Gastrocnemius medialis (tissue), 4 donors: Measurements from ENCODE around the gene FOXJ1. TPM values are rescaled to one million over a fixed set of nuclear protein-coding genes. Genes with fewer than 3 reads are reported as not detected.

ENCODE experiments used
- ATAC-seq, 2 donors: fragments of 150-250 bp; one replicate each; pipeline ENCODE4 v1.9.1; 2016
- DNase-seq, 2 donors: peaks; one replicate each; pipeline ENCODE4 v3.0.0-alpha.2; 2019
- H3K27ac ChIP-seq, 4 donors: fragments of 200-600 bp; sonication (generic); 1 replicate in 1 of 4; 2 replicates in 3 of 4; pipeline ENCODE4 v1.5.1; 2016 to 2018; ENCODE audit warnings: mild to moderate bottlenecking in 2 of 4, moderate library complexity in 1 of 4
- H3K27me3 ChIP-seq, 3 donors: fragments of 200-600 bp; sonication (generic) in 2 of 3; 1 replicate in 1 of 3; 2 replicates in 2 of 3; pipeline versions ENCODE4 v1.5.1 to v1.6.0; 2016 to 2019; ENCODE audit warnings: mild to moderate bottlenecking in 1 of 3, moderate library complexity in 1 of 3
- H3K36me3 ChIP-seq, 2 donors: fragments of 200-600 bp; sonication (generic) in 1 of 2; one replicate each; pipeline ENCODE4 v1.5.1; 2017 to 2018
- H3K4me1 ChIP-seq, 2 donors: fragments of 200-600 bp; sonication (generic) in 1 of 2; one replicate each; pipeline ENCODE4 v1.5.1; 2016 to 2017; ENCODE audit warnings: mild to moderate bottlenecking in 2 of 2
- H3K4me3 ChIP-seq, 4 donors: fragments of 200-600 bp; sonication (generic) in 3 of 4; 1 replicate in 1 of 4; 2 replicates in 3 of 4; pipeline ENCODE4 v1.5.1; 2016 to 2019; ENCODE audit warnings: mild to moderate bottlenecking in 2 of 4
- H3K9me3 ChIP-seq, 3 donors: fragments of 200-600 bp; sonication (generic) in 2 of 3; 1 replicate in 1 of 3; 2 replicates in 2 of 3; pipeline ENCODE4 v1.5.1; 2016 to 2019
- CTCF ChIP-seq, 5 experiments: fragments of 450-650 bp in 3 of 5; fragments of 200-600 bp in 2 of 5; sonication (generic) in 2 of 5; IDR thresholded peaks in 4 of 5; conservative IDR thresholded peaks in 1 of 5; 1 replicate in 4 of 5; 2 replicates in 1 of 5; pipeline ENCODE4 v1.5.1; 2016 to 2019; ENCODE audit warnings: antibody characterized with exemption in 5 of 5, mild to moderate bottlenecking in 3 of 5, moderate library complexity in 3 of 5
- POLR2A ChIP-seq, 2 donors: fragments of 450-650 bp; IDR thresholded peaks; one replicate each; pipeline ENCODE4 v1.6.1; 2017; ENCODE audit warnings: antibody characterized with exemption in 2 of 2, mild to moderate bottlenecking in 2 of 2, moderate library complexity in 2 of 2
- in situ Hi-C, 4 donors: fragments of 200-750 bp; cut with MboI; loops; one replicate each; pipeline versions ENCODE4 v1.15.0 to v1.8.0; 2017; ENCODE audit warnings: low sequenced_read_pairs in 4 of 4
- intact Hi-C: fragments of 100-400 bp; cut with DNase I; formaldehyde crosslinking; loops from one replicate; pipeline ENCODE4 v1.15.1; 2023; ENCODE audit warnings: low total_unique reads
- total RNA-seq, 4 donors: library from RNA; depleted of rRNA; stranded (reverse); fragments of >200 nt; gene quantifications; one replicate each; pipeline versions ENCODE4 v1.1.0 to v1.2.3, GENCODE V29; 2016

FOXJ1 gene
- total RNA-seq, 4 donors from 2014 or later = 0.16 to 0.62 TPM; not detected in 2

GRCh38 chr17:76153202-76153601 lies 12.2 kb upstream of the FOXJ1 start:
- intact Hi-C loops = no loop called here
- TF ChIP-seq CTCF (IDR thresholded peaks at IDR 0.05 in 4 of 5, conservative IDR thresholded peaks at IDR 0.05 in 1 of 5) (no peak), POLR2A (IDR thresholded peaks at IDR 0.05) (no peak)
- H3K4me3 ChIP-seq = no peak overlapping the region
- ATAC-seq = no peak
- no peaks in the 10 kb centered on the region for H3K27me3 ChIP-seq
- DNase-seq = no peak
- no peaks in the 10 kb centered on the region for H3K9me3 ChIP-seq
- no peak overlapping the region for H3K27ac ChIP-seq
- peaks cover 0 to 27% of the 10 kb centered on the region in 2 donors for H3K36me3 ChIP-seq
- no peaks in the 10 kb centered on the region for H3K4me1 ChIP-seq
- in situ Hi-C loops = no loop called here

- Histone ChIP-seq H3K36me3 (peaks cover 0 to 20% of the 10 kb centered on the region in 2 donors), H3K27me3 (no peaks in the 10 kb centered on the region), H3K9me3 (no peaks in the 10 kb centered on the region), H3K4me1 (no peaks in the 10 kb centered on the region), H3K27ac (no peak overlapping the region), H3K4me3 (no peak overlapping the region)
- in situ Hi-C loops (no loop called here), intact Hi-C loops (no loop called here)
- DNase-seq (no peak), ATAC-seq (no peak)
- no peak for TF ChIP-seq POLR2A (IDR thresholded peaks at IDR 0.05)
- no peak for TF ChIP-seq CTCF (IDR thresholded peaks at IDR 0.05 in 4 of 5, conservative IDR thresholded peaks at IDR 0.05 in 1 of 5)
These were observed 11.5 kb upstream of the FOXJ1 start for GRCh38 chr17:76152591-76152990.

GRCh38 chr17:76151896-76152454 lies 10.9 kb upstream of the FOXJ1 start:
- in situ Hi-C loops (no loop called here), intact Hi-C loops (no loop called here)
- ATAC-seq (no peak), DNase-seq (no peak)
- Histone ChIP-seq H3K9me3 (no peaks in the 10 kb centered on the region), H3K36me3 (peaks cover 0 to 17% of the 10 kb centered on the region in 2 donors), H3K27ac (no peak overlapping the region), H3K4me1 (no peaks in the 10 kb centered on the region), H3K4me3 (no peak overlapping the region), H3K27me3 (no peaks in the 10 kb centered on the region)
- no peak for TF ChIP-seq POLR2A (IDR thresholded peaks at IDR 0.05)
- TF ChIP-seq CTCF (IDR thresholded peaks at IDR 0.05 in 4 of 5, conservative IDR thresholded peaks at IDR 0.05 in 1 of 5) = no peak

- intact Hi-C loops = no loop called here
- Histone ChIP-seq H3K27ac (no peak overlapping the region), H3K27me3 (no peaks in the 10 kb centered on the region), H3K36me3 (peaks cover 0 to 17% of the 10 kb centered on the region in 2 donors), H3K4me3 (no peak overlapping the region), H3K9me3 (no peaks in the 10 kb centered on the region), H3K4me1 (no peaks in the 10 kb centered on the region)
- no peak for TF ChIP-seq POLR2A (IDR thresholded peaks at IDR 0.05)
- no peak for TF ChIP-seq CTCF (IDR thresholded peaks at IDR 0.05 in 4 of 5, conservative IDR thresholded peaks at IDR 0.05 in 1 of 5)
- DNase-seq (no peak), ATAC-seq (no peak)
- in situ Hi-C loops = no loop called here
These were observed 9.9 kb upstream of the FOXJ1 start for GRCh38 chr17:76150712-76151622.
